Calu3 (cell line): ENCODE measurements around the gene MAP3K21. TPM values are rescaled to one million over a fixed set of nuclear protein-coding genes. Genes with fewer than 3 reads are reported as not detected.

Experiments used
- BruUV-seq: library from RNA; stranded (reverse); fragments of 400-500 nt; replicated peaks from 2 replicates; lab custom pipeline; 2021; lab: Mats Ljungman, UMichigan
- CTCF ChIA-PET: fragments of 300-600 bp; sonication (Branson Sonifier 250); formaldehyde crosslinking; loops from one replicate; lab custom pipeline; 2022; ENCODE audit warnings: antibody characterized with exemption; lab: Charles Lee
- DNase-seq: peaks from one replicate; pipeline ENCODE4 v3.0.0; 2022
- H3K27ac Mint-ChIP-seq: one replicate; pipeline ENCODE4 v1.8.0; 2022; ENCODE audit warnings: mixed read lengths; ENCODE audit not compliant: unreplicated experiment
- H3K27me3 Mint-ChIP-seq: one replicate; pipeline ENCODE4 v1.8.0; 2022; ENCODE audit warnings: mixed read lengths; ENCODE audit not compliant: unreplicated experiment
- H3K36me3 Mint-ChIP-seq: one replicate; pipeline ENCODE4 v1.8.0; 2022; ENCODE audit warnings: mild to moderate bottlenecking, moderate library complexity, mixed read lengths; ENCODE audit not compliant: insufficient read depth, unreplicated experiment
- H3K4me1 Mint-ChIP-seq: one replicate; pipeline ENCODE4 v1.8.0; 2022; ENCODE audit warnings: mild to moderate bottlenecking, low read depth, mixed read lengths; ENCODE audit not compliant: unreplicated experiment
- H3K4me3 Mint-ChIP-seq: one replicate; pipeline ENCODE4 v1.8.0; 2022; ENCODE audit warnings: mild to moderate bottlenecking, low read depth, moderate library complexity, mixed read lengths; ENCODE audit not compliant: unreplicated experiment
- H3K9me3 Mint-ChIP-seq: one replicate; pipeline ENCODE4 v1.8.0; 2022; ENCODE audit warnings: low read depth, mixed read lengths; ENCODE audit not compliant: unreplicated experiment
- CTCF ChIP-seq: fragments of 200-600 bp; IDR thresholded peaks from one replicate; pipeline ENCODE4 v1.8.0; 2022; ENCODE audit warnings: antibody characterized with exemption; ENCODE audit not compliant: unreplicated experiment
- intact Hi-C: fragments of 100-400 bp; cut with micrococcal nuclease; formaldehyde crosslinking; loops from one replicate; pipeline ENCODE4 v1.10.0; 2022; ENCODE audit not compliant: unreplicated experiment
- total RNA-seq: library from RNA; stranded (reverse); gene quantifications from 2 replicates; pipeline ENCODE4 v1.2.3, GENCODE V29; 2022

The MAP3K21 gene
- total RNA-seq, 1 experiment from 2014 or later: 33.6 TPM

DNA sequence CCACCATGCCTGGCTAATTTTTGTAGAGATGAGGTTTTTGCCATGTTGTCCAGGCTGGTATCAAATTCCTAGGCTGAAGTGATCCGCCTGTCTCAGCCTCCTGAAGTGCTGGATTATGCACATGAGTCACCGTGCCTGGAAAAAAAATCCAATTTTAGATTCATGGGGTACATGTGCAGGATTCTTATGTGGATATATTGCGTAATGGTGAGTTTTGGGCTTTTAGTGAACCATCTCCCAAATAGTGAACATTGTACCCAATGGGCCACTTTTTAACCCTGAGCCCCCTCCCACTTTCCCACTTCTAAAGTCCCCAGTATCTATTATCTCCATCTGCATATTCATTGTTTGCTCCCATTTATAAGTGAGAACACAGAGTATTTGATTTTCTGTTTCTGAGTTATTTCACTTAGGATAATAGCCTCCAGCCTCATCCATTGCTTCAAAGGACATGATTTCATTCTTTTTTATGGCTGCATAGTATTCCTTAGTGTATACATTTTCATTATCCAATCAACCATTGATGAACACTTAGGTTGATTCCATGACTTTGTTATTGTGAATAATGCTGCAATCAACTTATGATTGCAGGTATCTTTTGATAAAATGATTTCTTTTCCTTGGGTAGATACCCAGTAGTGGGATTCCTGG is 104.4 kb downstream of the MAP3K21 start:
- intact Hi-C loops: no loop called here
- BruUV-seq: no TSS peak
- Mint-ChIP-seq H3K9me3 (no peaks in the 10 kb centered on the region), H3K27me3 (no peaks in the 10 kb centered on the region), H3K27ac (no peak overlapping the region), H3K4me3 (no peak overlapping the region), H3K4me1 (no peaks in the 10 kb centered on the region), H3K36me3 (no peaks in the 10 kb centered on the region)
- no peak for DNase-seq
- CTCF ChIA-PET: no interaction called here
- TF ChIP-seq CTCF: no peak

DNA sequence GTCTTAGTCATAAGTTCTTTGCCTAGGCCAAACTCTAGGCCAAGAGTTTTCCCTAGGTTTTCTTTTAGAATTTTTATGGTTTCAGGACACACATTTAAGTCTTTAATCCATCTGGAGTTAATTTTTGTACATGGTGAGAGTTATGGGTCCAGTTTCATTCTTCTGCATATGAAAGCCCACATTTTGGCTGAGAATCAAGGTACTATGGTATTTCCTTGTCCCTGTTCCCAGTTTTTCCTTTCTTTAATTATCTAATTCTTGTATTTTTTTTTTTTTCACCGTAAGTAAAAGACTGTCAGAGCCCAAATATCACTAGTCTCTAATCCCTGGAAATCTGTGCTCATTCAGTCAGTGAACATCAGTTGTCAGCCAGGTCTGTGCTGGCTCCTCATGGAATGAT is 105.4 kb downstream of the MAP3K21 start:
- intact Hi-C loops: no loop called here
- TF ChIP-seq CTCF: no peak
- BruUV-seq: no TSS peak
- Mint-ChIP-seq H3K36me3 (no peaks in the 10 kb centered on the region), H3K4me1 (no peaks in the 10 kb centered on the region), H3K4me3 (no peak overlapping the region), H3K9me3 (no peaks in the 10 kb centered on the region), H3K27ac (no peak overlapping the region), H3K27me3 (no peaks in the 10 kb centered on the region)
- CTCF ChIA-PET: no interaction called here
- DNase-seq: no peak

- H3K36me3 Mint-ChIP-seq: no peaks in the 10 kb centered on the region
- H3K27me3 Mint-ChIP-seq: no peaks in the 10 kb centered on the region
- H3K27ac Mint-ChIP-seq: no peak overlapping the region
- H3K9me3 Mint-ChIP-seq: no peaks in the 10 kb centered on the region
- CTCF ChIA-PET: no interaction called here
- no peak for TF ChIP-seq CTCF
- no TSS peak for BruUV-seq
- H3K4me3 Mint-ChIP-seq: no peak overlapping the region
- intact Hi-C loops: no loop called here
- no peak for DNase-seq
- no peaks in the 10 kb centered on the region for H3K4me1 Mint-ChIP-seq
These were observed 106.1 kb downstream of the MAP3K21 start for GRCh38 chr1:233433436-233434210.

Other genes with a start within 250 kb of the MAP3K21 start
- 50.7 and 63.4 TPM in 2 replicates for gene PCNX2, start 32.0 kb upstream of the MAP3K21 start, total RNA-seq